K562 (cell line): Measurements from ENCODE around the gene C16orf95. TPM values are rescaled to one million over a fixed set of nuclear protein-coding genes. Genes with fewer than 3 reads are reported as not detected.

ENCODE experiments used
- CHCHD3 ChIP-seq: fragments of 250-450 bp; sonication (Bioruptor Pico); IDR thresholded peaks from 2 replicates; pipeline ENCODE4 v2.1.2; 2022; ENCODE audit warnings: mild to moderate bottlenecking
- CREB3 ChIP-seq: fragments of 450-650 bp; conservative IDR thresholded peaks from 2 replicates; pipeline ENCODE4 v1.6.1; 2016; ENCODE audit warnings: missing genetic modification characterization, low read depth, mild to moderate bottlenecking, missing compliant biosample characterization, moderate library complexity
- ELF2 ChIP-seq: fragments of 250-450 bp; sonication (Bioruptor Pico); IDR thresholded peaks from 2 replicates; pipeline ENCODE4 v1.5.0; 2021; ENCODE audit warnings: mild to moderate bottlenecking
- EP400 ChIP-seq: fragments of 450-650 bp; IDR thresholded peaks from 2 replicates; pipeline ENCODE4 v1.6.1; 2017; ENCODE audit warnings: antibody characterized with exemption, mild to moderate bottlenecking, moderate library complexity
- FOXK1 ChIP-seq: sonication (generic); formaldehyde crosslinking; IDR thresholded peaks from 2 replicates; pipeline ENCODE4 v1.8.0; 2022; ENCODE audit warnings: missing genetic modification reagents, mild to moderate bottlenecking, borderline replicate concordance
- HMGN3 ChIP-seq: IDR thresholded peaks from 2 replicates; pipeline ENCODE4 v1.6.1; 2011; ENCODE audit warnings: borderline replicate concordance, low read depth, mild to moderate bottlenecking, mixed read lengths, low read length; ENCODE audit not compliant: insufficient read length; ENCODE audit errors: extremely low read depth
- HOXB6 ChIP-seq: fragments of 250-450 bp; sonication (Bioruptor Pico); IDR thresholded peaks from 2 replicates; pipeline ENCODE4 v1.5.1; 2022; ENCODE audit warnings: mild to moderate bottlenecking, borderline replicate concordance
- HSF4 ChIP-seq: fragments of 250-450 bp; sonication (Bioruptor Pico); IDR thresholded peaks from 2 replicates; pipeline ENCODE4 v2.1.2; 2022; ENCODE audit warnings: mild to moderate bottlenecking, moderate library complexity, borderline replicate concordance
- ILK ChIP-seq: fragments of 450-650 bp; IDR thresholded peaks from 2 replicates; pipeline ENCODE4 v1.6.1; 2016; ENCODE audit warnings: missing genetic modification characterization, low read depth, mild to moderate bottlenecking, missing compliant biosample characterization, moderate library complexity, borderline replicate concordance
- KHSRP ChIP-seq: fragments of 450-650 bp; IDR thresholded peaks from 2 replicates; pipeline ENCODE4 v1.6.1; 2017
- MITF ChIP-seq: IDR thresholded peaks from 2 replicates; pipeline ENCODE4 v1.6.1; 2014; ENCODE audit warnings: antibody characterized with exemption
- OTX1 ChIP-seq: fragments of 450-650 bp; formaldehyde crosslinking; IDR thresholded peaks from 2 replicates; pipeline ENCODE4 v1.4.0; 2022; ENCODE audit warnings: mild to moderate bottlenecking
- PBX2 ChIP-seq, 2 experiments: IDR thresholded peaks in 1 of 2; conservative IDR thresholded peaks in 1 of 2; 2 replicates each; pipeline ENCODE4 v1.6.1; 2016; ENCODE audit warnings: low read depth in 2 of 2, mild to moderate bottlenecking in 1 of 2, missing compliant biosample characterization in 1 of 2, missing genetic modification characterization in 1 of 2, moderate library complexity in 1 of 2
- RAD21 ChIP-seq, 2 experiments: fragments of 250-450 bp in 1 of 2; fragments of 450-650 bp in 1 of 2; sonication (Bioruptor Pico) in 1 of 2; formaldehyde crosslinking in 1 of 2; IDR thresholded peaks in 1 of 2; conservative IDR thresholded peaks in 1 of 2; 2 replicates each; pipeline versions ENCODE4 v1.4.0 to v1.8.0; 2020 to 2022; ENCODE audit warnings: mild to moderate bottlenecking in 2 of 2, moderate library complexity in 1 of 2
- RHOXF2B ChIP-seq: fragments of 250-450 bp; sonication (Bioruptor Pico); conservative IDR thresholded peaks from 2 replicates; pipeline ENCODE4 v1.5.1; 2021
- SIRT6 ChIP-seq: IDR thresholded peaks from one replicate; pipeline ENCODE4 v1.6.1; 2012; ENCODE audit warnings: low read depth, mild to moderate bottlenecking, control low read depth, inconsistent platforms, low read length, moderate library complexity
- SUPT5H ChIP-seq: fragments of 450-650 bp; IDR thresholded peaks from 2 replicates; pipeline ENCODE4 v1.6.1; 2016
- ZFP91 ChIP-seq: sonication (generic); formaldehyde crosslinking; IDR thresholded peaks from 2 replicates; pipeline ENCODE4 v1.8.0; 2022; ENCODE audit warnings: mild to moderate bottlenecking, missing genetic modification reagents
- ZFPM2 ChIP-seq: fragments of 250-450 bp; sonication (Bioruptor Pico); IDR thresholded peaks from 2 replicates; pipeline ENCODE4 v1.5.1; 2022; ENCODE audit warnings: mild to moderate bottlenecking
- ZNF431 ChIP-seq: sonication (generic); formaldehyde crosslinking; IDR thresholded peaks from 2 replicates; pipeline ENCODE4 v1.8.0; 2022; ENCODE audit warnings: mild to moderate bottlenecking, missing genetic modification reagents
- ZNF507 ChIP-seq: conservative IDR thresholded peaks from 2 replicates; pipeline ENCODE4 v1.6.1; 2017; ENCODE audit warnings: missing genetic modification characterization, missing compliant biosample characterization
- polyA plus RNA-seq, 8 experiments: library from polyadenylated mRNA; depleted of rRNA in 4 of 8; stranded (reverse) in 5 of 8; unstranded in 3 of 8; fragments of >200 nt; fragmentation: Nextera tagmentation in 2 of 8; fragmentation: Illumina TruSeq in 1 of 8; extraction: Ambion mirVana in 2 of 8; extraction: Trizol in 1 of 8; gene quantifications; 2 replicates each; pipeline versions ENCODE4 v1.2.1 to v1.2.3, GENCODE V29; 2011 to 2014; ENCODE audit warnings: inconsistent platforms in 1 of 8, missing spikeins in 1 of 8
- total RNA-seq, 7 experiments: library from RNA; depleted of rRNA in 6 of 7; stranded (reverse); fragments of >200 nt in 6 of 7; fragmentation: Illumina TruSeq in 2 of 7; extraction: Trizol in 2 of 7; gene quantifications; 2 replicates each; pipeline versions ENCODE4 v1.2.1 to v1.2.3, GENCODE V29; 2011 to 2021; ENCODE audit warnings: low replicate concordance in 1 of 7

Gene C16orf95
- total and polyA plus RNA-seq, 9 of the 15 experiments (the other 6 are each of a cell fraction or from before 2014, with no cell fraction given), result 6.5 to 20.5 (median 9.4) TPM

- TF ChIP-seq ZNF431, result no peak
- TF ChIP-seq HSF4 (CRISPR knock-in tag), result no peak
- 0 out of 2 replicates have a peak, but pooled peaks have one; percentile 64 for TF ChIP-seq OTX1 (CRISPR knock-in tag)
- TF ChIP-seq SUPT5H, result no peak; the same call in 1 of the 2 replicates
- no peak for TF ChIP-seq RAD21 (CRISPR knock-in tag; conservative IDR thresholded peaks at IDR 0.05 in 1 of 2, IDR thresholded peaks at IDR 0.05 in 1 of 2)
- TF ChIP-seq ELF2 (CRISPR knock-in tag), result no peak
- TF ChIP-seq HMGN3, result no peak
- TF ChIP-seq EP400, result peak; percentile 92
- no peak for TF ChIP-seq KHSRP
- TF ChIP-seq PBX2 (CRISPR knock-in tag; IDR thresholded peaks at IDR 0.05; ENCODE audit: low read depth), result no peak
- no peak for TF ChIP-seq PBX2 (tag; conservative IDR thresholded peaks at IDR 0.05; ENCODE audit: low read depth)
- no peak for TF ChIP-seq ILK (tag)
- TF ChIP-seq MITF, result 0 out of 2 replicates have a peak, but pooled peaks have one; percentile 4
- TF ChIP-seq SIRT6, result no peak
- TF ChIP-seq ZFP91, result no peak
- no peak for TF ChIP-seq CHCHD3 (CRISPR knock-in tag)
- TF ChIP-seq HOXB6 (CRISPR knock-in tag), result no peak
- TF ChIP-seq ZNF507 (tag), result no peak
- no peak for TF ChIP-seq RHOXF2B (CRISPR knock-in tag)
- TF ChIP-seq CREB3 (tag), result no peak
- TF ChIP-seq ZFPM2, result no peak
- TF ChIP-seq FOXK1 (CRISPR knock-in tag), result peak; percentile 60; the same call in 1 of the 2 replicates
Observed at GRCh38 chr16:87305505-87306391, 11.4 kb downstream of the C16orf95 start (continued).
